Trophoblast cell (in vitro differentiated cells and primary cell): ENCODE results near the gene SZRD1.

Experiments
- DNase-seq, 2 donors: peaks; one replicate each; pipeline ENCODE4 v3.0.0-alpha.2; 2016
- H2AFZ ChIP-seq: 2 replicates; pipeline ENCODE4 v1.6.1; 2013; ENCODE audit warnings: low read length, moderate library complexity, mild to moderate bottlenecking; ENCODE audit not compliant: insufficient read depth, poor library complexity
- H2AK5ac ChIP-seq: 2 replicates; pipeline ENCODE4 v1.6.1; 2013; ENCODE audit warnings: mild to moderate bottlenecking, low read length
- H2BK120ac ChIP-seq: 2 replicates; pipeline ENCODE4 v1.6.1; 2013; ENCODE audit warnings: low read length, mild to moderate bottlenecking, moderate library complexity; ENCODE audit not compliant: insufficient read depth, poor library complexity
- H2BK12ac ChIP-seq: 2 replicates; pipeline ENCODE4 v1.6.1; 2013; ENCODE audit warnings: mild to moderate bottlenecking, low read length, moderate library complexity
- H2BK5ac ChIP-seq: 2 replicates; pipeline ENCODE4 v1.6.1; 2013; ENCODE audit warnings: low read length, low read depth, moderate library complexity, mild to moderate bottlenecking; ENCODE audit not compliant: poor library complexity
- H3K14ac ChIP-seq: 2 replicates; pipeline ENCODE4 v1.6.1; 2013; ENCODE audit warnings: mild to moderate bottlenecking, low read length
- H3K18ac ChIP-seq: 2 replicates; pipeline ENCODE4 v1.6.1; 2013; ENCODE audit warnings: mild to moderate bottlenecking, low read length
- H3K23ac ChIP-seq: 2 replicates; pipeline ENCODE4 v1.6.1; 2013; ENCODE audit warnings: low read length
- H3K27ac ChIP-seq: 2 replicates; pipeline ENCODE4 v1.5.1; 2013; ENCODE audit warnings: low read depth, mild to moderate bottlenecking, inconsistent platforms, low read length, moderate library complexity
- H3K27me3 ChIP-seq: 2 replicates; pipeline ENCODE4 v1.6.1; 2013; ENCODE audit warnings: inconsistent platforms, mild to moderate bottlenecking, low read length, moderate library complexity; ENCODE audit not compliant: insufficient read depth
- H3K36me3 ChIP-seq, 2 experiments: 1 replicate in 1 of 2; 2 replicates in 1 of 2; pipeline ENCODE4 v1.6.1; 2013; ENCODE audit warnings: low read length in 2 of 2, mild to moderate bottlenecking in 2 of 2, moderate library complexity in 1 of 2; ENCODE audit not compliant: insufficient read depth in 2 of 2, control insufficient read depth in 1 of 2
- H3K4ac ChIP-seq: 2 replicates; pipeline ENCODE4 v1.6.1; 2013; ENCODE audit warnings: low read depth, mild to moderate bottlenecking, low read length, moderate library complexity
- H3K4me1 ChIP-seq, 2 experiments: 1 replicate in 1 of 2; 2 replicates in 1 of 2; pipeline ENCODE4 v1.6.1; 2013; ENCODE audit warnings: low read length in 2 of 2, mild to moderate bottlenecking in 2 of 2, moderate library complexity in 1 of 2; ENCODE audit not compliant: insufficient read depth in 2 of 2, control insufficient read depth in 1 of 2
- H3K4me2 ChIP-seq: 2 replicates; pipeline ENCODE4 v1.6.1; 2013; ENCODE audit warnings: inconsistent platforms, mild to moderate bottlenecking, low read length, moderate library complexity
- H3K4me3 ChIP-seq: 2 replicates; pipeline ENCODE4 v1.5.1; 2013; ENCODE audit warnings: mild to moderate bottlenecking, low read depth, low read length, inconsistent platforms
- H3K79me1 ChIP-seq: one replicate; pipeline ENCODE4 v1.6.1; 2013; ENCODE audit warnings: low read length
- H3K79me2 ChIP-seq: 2 replicates; pipeline ENCODE4 v1.6.1; 2013; ENCODE audit warnings: low read length, mild to moderate bottlenecking; ENCODE audit not compliant: control insufficient read depth, insufficient read depth, poor library complexity
- H3K9ac ChIP-seq: 2 replicates; pipeline ENCODE4 v1.6.1; 2013; ENCODE audit warnings: mild to moderate bottlenecking, low read length
- H3K9me3 ChIP-seq: 2 replicates; pipeline ENCODE4 v1.6.1; 2013; ENCODE audit warnings: low read depth, mild to moderate bottlenecking, control low read depth, inconsistent platforms, low read length; ENCODE audit not compliant: insufficient read depth
- H4K12ac ChIP-seq: 2 replicates; pipeline ENCODE4 v1.6.1; 2013; ENCODE audit warnings: low read depth, mild to moderate bottlenecking, low read length, moderate library complexity
- H4K8ac ChIP-seq: 2 replicates; pipeline ENCODE4 v1.6.1; 2013; ENCODE audit warnings: low read depth, mild to moderate bottlenecking, low read length, moderate library complexity
- H4K91ac ChIP-seq: one replicate; pipeline ENCODE4 v1.6.1; 2013; ENCODE audit warnings: low read depth, mild to moderate bottlenecking, low read length, moderate library complexity
- WGBS: extraction: QIAGEN DNeasy Blood & Tissue Kit; methylation state at CpG from one replicate; pipeline ENCODE4 v1.1.7; 2013; ENCODE audit warnings: missing lambda C conversion rate; ENCODE audit not compliant: insufficient read length, insufficient coverage; ENCODE audit errors: extremely low coverage; 5-methylcytosine and 5-hydroxymethylcytosine counted together

SZRD1 gene

GRCh38 chr1:16396591-16396990 is 29.5 kb downstream of the SZRD1 start:
- Histone ChIP-seq H3K79me2 (peaks cover 3% of the 10 kb centered on the region), H3K9ac (no peak overlapping the region), H3K27ac (no peak overlapping the region), H3K4me3 (no peak overlapping the region), H3K4me1 (no peaks in the 10 kb centered on the region), H3K36me3 (peaks cover 49 to 62% of the 10 kb centered on the region in 2 experiments), H3K14ac (no peak overlapping the region), H4K91ac (no peak overlapping the region), H3K9me3 (no peaks in the 10 kb centered on the region), H3K79me1 (no peaks in the 10 kb centered on the region), H3K4ac (no peak overlapping the region), H2BK12ac (no peak overlapping the region), H4K12ac (no peak overlapping the region), H2BK5ac (no peak overlapping the region), H3K18ac (no peak overlapping the region), H3K27me3 (no peaks in the 10 kb centered on the region), H2AK5ac (no peak overlapping the region), H2BK120ac (no peak overlapping the region), H2AFZ (no peak overlapping the region), H3K23ac (no peak overlapping the region), H4K8ac (no peak overlapping the region), H3K4me2 (no peak overlapping the region)
- WGBS: no CpG with 5 or more reads among the region's 7 CpGs
- DNase-seq: no peak

GRCh38 chr1:16397120-16397519 is 30.1 kb downstream of the SZRD1 start:
- H2BK5ac ChIP-seq: no peak overlapping the region
- peaks cover 2% of the 10 kb centered on the region for H3K79me2 ChIP-seq
- no peaks in the 10 kb centered on the region for H3K27me3 ChIP-seq
- no peak overlapping the region for H3K14ac ChIP-seq
- H3K4me2 ChIP-seq: no peak overlapping the region
- no peak overlapping the region for H3K9ac ChIP-seq
- no peak overlapping the region for H3K4ac ChIP-seq
- no peak overlapping the region for H2BK12ac ChIP-seq
- no peak overlapping the region for H3K4me3 ChIP-seq
- H3K36me3 ChIP-seq: peaks cover 49 to 62% of the 10 kb centered on the region in 2 experiments
- H3K4me1 ChIP-seq: no peaks in the 10 kb centered on the region
- WGBS: 100% methylated on average over 3 of the region's 5 CpGs
- H4K91ac ChIP-seq: no peak overlapping the region
- no peak overlapping the region for H3K27ac ChIP-seq
- H3K9me3 ChIP-seq: no peaks in the 10 kb centered on the region
- H2AK5ac ChIP-seq: no peak overlapping the region
- no peak overlapping the region for H2BK120ac ChIP-seq
- H2AFZ ChIP-seq: no peak overlapping the region
- no peak overlapping the region for H4K8ac ChIP-seq
- no peak overlapping the region for H3K18ac ChIP-seq
- H4K12ac ChIP-seq: no peak overlapping the region
- no peaks in the 10 kb centered on the region for H3K79me1 ChIP-seq
- H3K23ac ChIP-seq: no peak overlapping the region
- DNase-seq: no peak

GRCh38 chr1:16398371-16398953 is 31.4 kb downstream of the SZRD1 start:
- no peak overlapping the region for H3K14ac ChIP-seq
- no peak for DNase-seq

GRCh38 chr1:16402742-16403141 is 35.7 kb downstream of the SZRD1 start:
- Histone ChIP-seq H4K8ac (no peak overlapping the region), H3K27me3 (no peaks in the 10 kb centered on the region), H3K27ac (no peak overlapping the region), H2AK5ac (no peak overlapping the region), H3K18ac (no peak overlapping the region), H2BK12ac (no peak overlapping the region), H2BK120ac (no peak overlapping the region), H3K36me3 (peaks cover 12 to 18% of the 10 kb centered on the region in 2 experiments), H3K14ac (no peak overlapping the region), H3K9ac (no peak overlapping the region), H2AFZ (no peak overlapping the region), H3K4me3 (no peak overlapping the region), H3K4me1 (peaks cover 0 to 2% of the 10 kb centered on the region in 2 experiments), H3K4me2 (no peak overlapping the region), H3K23ac (no peak overlapping the region), H3K79me1 (no peaks in the 10 kb centered on the region), H4K91ac (no peak overlapping the region), H2BK5ac (no peak overlapping the region), H3K79me2 (no peaks in the 10 kb centered on the region), H4K12ac (no peak overlapping the region), H3K9me3 (no peaks in the 10 kb centered on the region), H3K4ac (no peak overlapping the region)
- DNase-seq: peak in 1 of 2 donors; percentile 27
- WGBS: no CpG with 5 or more reads among the region's 10 CpGs

More at GRCh38 chr1:16398371-16398953, 31.4 kb downstream of the SZRD1 start:
- peaks cover 0 to 2% of the 10 kb centered on the region in 2 experiments for H3K4me1 ChIP-seq
- H3K79me2 ChIP-seq: no peaks in the 10 kb centered on the region
- H4K91ac ChIP-seq: no peak overlapping the region
- H3K9me3 ChIP-seq: no peaks in the 10 kb centered on the region
- H3K4me2 ChIP-seq: no peak overlapping the region
- no peak overlapping the region for H3K9ac ChIP-seq
- no peak overlapping the region for H2BK12ac ChIP-seq
- no peak overlapping the region for H3K23ac ChIP-seq
- no peak overlapping the region for H3K4me3 ChIP-seq
- H4K12ac ChIP-seq: no peak overlapping the region
- no peaks in the 10 kb centered on the region for H3K27me3 ChIP-seq
- H2AFZ ChIP-seq: no peak overlapping the region
- no CpG with 5 or more reads among the region's 5 CpGs for WGBS
- H3K18ac ChIP-seq: no peak overlapping the region
- H2AK5ac ChIP-seq: no peak overlapping the region
- H3K79me1 ChIP-seq: no peaks in the 10 kb centered on the region
- peaks cover 41 to 50% of the 10 kb centered on the region in 2 experiments for H3K36me3 ChIP-seq
- H4K8ac ChIP-seq: no peak overlapping the region
- H3K4ac ChIP-seq: no peak overlapping the region
- no peak overlapping the region for H2BK5ac ChIP-seq
- no peak overlapping the region for H3K27ac ChIP-seq
- no peak overlapping the region for H2BK120ac ChIP-seq
